Neural progenitor cell (in vitro differentiated cells): Measurements from ENCODE around the gene ALDH1L1.

Experiments
- CTCF ChIP-seq: fragments of 200-600 bp; sonication (generic); IDR thresholded peaks from 2 replicates; pipeline ENCODE4 v1.5.1; 2017; ENCODE audit warnings: antibody characterized with exemption, mild to moderate bottlenecking
- EZH2 ChIP-seq: fragments of 200-600 bp; sonication (generic); IDR thresholded peaks from 2 replicates; pipeline ENCODE4 v1.6.1; 2017; ENCODE audit warnings: antibody characterized with exemption, mild to moderate bottlenecking, moderate library complexity
- EZH2phosphoT487 ChIP-seq: fragments of 200-600 bp; sonication (generic); IDR thresholded peaks from 2 replicates; pipeline ENCODE4 v1.6.1; 2017; ENCODE audit warnings: antibody characterized with exemption

GRCh38 chr3:126104742-126105605, 75.4 kb downstream of the ALDH1L1 start:
- TF ChIP-seq CTCF (no peak), EZH2phosphoT487 (no peak), EZH2 (no peak)
